Measurements from ENCODE around the gene FCSK. TPM values are rescaled to one million over a fixed set of nuclear protein-coding genes. Genes with fewer than 3 reads are reported as not detected.
"Not testable (repeated sequence)": the region's sequence is repeated elsewhere in the genome, so short reads cannot be mapped to it uniquely, and the experiment has no call there.

FCSK gene
- total RNA-seq (2014; rRNA removed; shearing (Covaris generic)): 8.4 and 10.5 TPM in 2 replicates
- polyA plus RNA-seq (2015; cell fraction: cytosol; rRNA removed): 8.9 and 9.6 TPM in 2 replicates
- 53.8 and 63.2 TPM in 2 replicates for polyA plus RNA-seq (2015; cell fraction: nucleus; rRNA removed)

DNA sequence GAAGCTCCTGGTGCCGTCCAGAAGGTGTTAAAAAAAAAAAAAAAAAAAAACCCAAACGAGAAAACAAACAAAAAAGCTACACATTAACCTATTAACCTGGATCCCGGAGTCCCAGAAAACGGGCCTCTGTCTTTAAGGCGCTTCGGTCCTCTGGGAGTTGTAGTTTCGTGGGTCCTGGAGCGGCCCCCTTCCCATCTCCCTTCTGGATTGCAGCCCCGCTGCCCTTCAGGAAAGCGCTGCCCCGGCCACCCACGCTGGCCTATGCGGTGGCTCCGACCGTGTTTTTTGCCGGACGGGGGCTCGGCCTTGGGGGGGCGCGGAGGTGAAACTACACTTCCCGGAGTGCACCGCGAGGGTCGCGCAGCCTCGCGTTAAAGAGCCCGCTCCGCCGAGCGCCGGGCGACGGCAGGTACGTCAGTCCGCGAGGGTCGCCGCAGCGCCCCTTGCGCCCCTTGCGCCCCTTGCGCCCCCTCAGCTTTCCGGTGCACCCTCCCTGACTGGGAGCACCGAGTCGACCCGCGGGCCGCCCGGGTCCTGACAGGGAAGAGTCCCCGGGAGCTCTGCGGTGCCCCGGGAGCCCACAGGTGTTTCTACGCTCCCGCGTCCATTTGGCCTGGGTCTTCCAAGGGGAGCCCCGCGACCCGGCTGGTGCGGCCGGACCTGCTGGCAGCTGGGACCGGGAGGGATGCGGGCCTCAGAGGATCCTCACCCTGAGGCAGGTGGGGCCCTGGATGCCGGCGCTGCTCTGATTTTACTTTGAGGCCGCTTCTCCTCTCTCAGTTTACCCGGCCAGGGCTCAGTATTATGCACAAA, at the start of gene FCSK:
TSS of gene FCSK (plus strand) at position 374 of the 813 bp plus-strand sequence. CDS start 8,596 bp downstream, outside the sequence.
- in situ Hi-C loops (cut with HindIII; ENCODE audit: low pct_unique_long_range_greater_than_20kb, low sequenced_read_pairs): no loop called here
- DNase-seq (ENCODE audit: low read depth, low spot score): peak; percentile 76

DNA sequence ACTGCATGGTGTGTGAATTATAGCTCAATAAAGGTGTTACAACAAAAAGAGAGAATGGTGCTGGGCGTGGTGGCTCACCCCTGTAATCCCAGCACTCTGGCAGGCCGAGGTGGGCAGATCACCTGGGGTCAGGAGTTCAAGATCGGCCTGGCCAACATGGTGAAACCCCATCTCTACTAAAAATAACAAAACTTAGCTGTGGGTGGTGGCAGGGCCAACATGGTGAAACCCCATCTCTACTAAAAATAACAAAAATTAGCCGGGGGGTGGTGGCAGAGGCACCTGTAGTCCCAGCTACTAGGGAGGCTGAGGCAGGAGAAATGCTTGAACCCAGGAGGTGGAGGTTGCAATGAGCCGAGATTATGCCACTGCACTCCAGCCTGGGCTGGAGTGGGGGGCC, 48.3 kb upstream of the FCSK start:
- in situ Hi-C loops (cut with HindIII; ENCODE audit: low pct_unique_long_range_greater_than_20kb, low sequenced_read_pairs): not testable (repeated sequence)

DNA sequence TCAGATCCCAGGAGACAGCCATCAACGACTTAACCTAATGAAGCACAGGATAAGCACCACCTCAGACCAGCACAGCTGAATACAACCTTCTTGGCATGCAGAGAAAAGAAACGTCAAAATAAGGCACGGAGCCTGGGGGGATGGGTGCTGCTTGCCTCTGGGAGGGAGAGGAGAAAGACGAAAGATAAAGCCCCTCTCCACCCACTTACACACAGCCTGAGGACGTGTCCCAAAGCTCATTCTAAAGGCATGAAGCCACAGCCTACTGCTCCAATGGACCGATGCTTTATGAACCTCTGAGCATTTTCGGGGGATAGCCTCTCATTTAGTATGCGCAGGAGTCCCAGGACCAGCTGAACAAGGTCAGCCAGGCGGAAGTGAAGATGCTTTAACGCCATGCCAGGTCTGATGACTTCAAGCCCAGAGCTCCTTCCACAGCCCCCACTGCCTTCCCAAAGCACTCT, 46.6 kb upstream of the FCSK start:
- no peak for DNase-seq (ENCODE audit: low read depth, low spot score)
- in situ Hi-C loops (cut with HindIII; ENCODE audit: low pct_unique_long_range_greater_than_20kb, low sequenced_read_pairs): no loop called here

More for the DNA sequence above, 48.3 kb upstream of the FCSK start:
- DNase-seq (ENCODE audit: low read depth, low spot score): not testable (repeated sequence)

DNA sequence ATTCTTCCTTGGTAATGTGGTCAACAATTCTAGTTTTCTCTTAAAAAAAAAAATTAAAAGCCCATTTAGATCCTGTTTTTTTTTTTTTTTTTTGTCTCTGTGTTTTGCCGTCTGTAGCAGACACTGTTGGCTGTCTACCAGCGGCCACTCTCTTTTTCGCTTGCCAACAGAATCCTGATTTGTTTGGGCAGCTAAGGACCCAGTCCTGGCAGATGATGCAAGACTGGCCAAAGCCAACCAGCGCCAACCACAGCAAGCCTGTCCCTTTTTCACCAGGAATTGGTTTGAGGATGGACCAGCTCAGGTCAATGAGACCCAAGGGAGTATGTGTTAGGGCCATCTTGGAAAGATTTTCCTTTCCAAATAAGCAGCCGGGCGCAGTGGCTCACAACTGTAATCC, 43.7 kb upstream of the FCSK start:
- in situ Hi-C loops (cut with HindIII; ENCODE audit: low pct_unique_long_range_greater_than_20kb, low sequenced_read_pairs): no loop called here
- no peak for DNase-seq (ENCODE audit: low read depth, low spot score)

DNA sequence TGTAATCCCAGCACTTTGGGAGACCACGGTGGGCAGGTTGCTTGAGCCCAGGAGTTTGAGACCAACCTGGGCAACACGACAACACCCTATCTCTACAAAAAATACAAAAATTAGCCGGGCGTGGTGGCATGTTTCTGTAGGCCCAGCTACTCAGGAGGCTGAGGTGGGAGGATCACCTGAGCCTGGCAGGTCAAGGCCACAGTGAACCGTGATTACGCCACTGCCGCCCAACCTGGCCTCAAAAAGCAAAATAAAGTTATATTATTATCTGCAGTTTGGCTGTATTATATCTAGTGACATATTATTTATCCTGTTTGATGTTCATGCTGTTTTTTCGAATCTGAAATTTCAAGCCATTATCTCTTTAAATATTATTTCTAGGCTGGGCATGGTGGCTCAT, 42.0 kb upstream of the FCSK start:
- no peak for DNase-seq (ENCODE audit: low read depth, low spot score)

DNA sequence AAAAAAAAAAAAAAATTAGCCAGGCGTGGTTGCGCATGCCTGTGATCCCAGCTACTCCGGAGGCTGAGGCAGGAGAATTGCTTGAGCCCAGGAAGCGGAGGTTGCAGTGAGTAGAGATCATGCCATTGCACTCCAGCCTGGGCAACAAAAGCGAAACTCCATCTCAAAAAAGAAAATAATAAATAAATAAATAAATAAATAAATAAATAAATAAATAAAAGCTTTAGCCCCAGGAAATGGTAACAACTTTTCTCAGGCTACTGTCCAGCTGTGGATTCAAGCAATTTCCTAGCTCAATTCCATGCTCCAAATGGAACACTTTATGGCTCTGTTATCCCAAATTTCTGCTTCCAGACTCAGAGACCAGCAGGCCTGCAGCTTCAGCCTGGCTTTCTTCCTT, 40.8 kb upstream of the FCSK start:
- in situ Hi-C loops (cut with HindIII; ENCODE audit: low pct_unique_long_range_greater_than_20kb, low sequenced_read_pairs); DNase-seq (ENCODE audit: low read depth, low spot score): not testable (repeated sequence)

More for the DNA sequence above, 42.0 kb upstream of the FCSK start:
- in situ Hi-C loops (cut with HindIII; ENCODE audit: low pct_unique_long_range_greater_than_20kb, low sequenced_read_pairs): no loop called here

DNA sequence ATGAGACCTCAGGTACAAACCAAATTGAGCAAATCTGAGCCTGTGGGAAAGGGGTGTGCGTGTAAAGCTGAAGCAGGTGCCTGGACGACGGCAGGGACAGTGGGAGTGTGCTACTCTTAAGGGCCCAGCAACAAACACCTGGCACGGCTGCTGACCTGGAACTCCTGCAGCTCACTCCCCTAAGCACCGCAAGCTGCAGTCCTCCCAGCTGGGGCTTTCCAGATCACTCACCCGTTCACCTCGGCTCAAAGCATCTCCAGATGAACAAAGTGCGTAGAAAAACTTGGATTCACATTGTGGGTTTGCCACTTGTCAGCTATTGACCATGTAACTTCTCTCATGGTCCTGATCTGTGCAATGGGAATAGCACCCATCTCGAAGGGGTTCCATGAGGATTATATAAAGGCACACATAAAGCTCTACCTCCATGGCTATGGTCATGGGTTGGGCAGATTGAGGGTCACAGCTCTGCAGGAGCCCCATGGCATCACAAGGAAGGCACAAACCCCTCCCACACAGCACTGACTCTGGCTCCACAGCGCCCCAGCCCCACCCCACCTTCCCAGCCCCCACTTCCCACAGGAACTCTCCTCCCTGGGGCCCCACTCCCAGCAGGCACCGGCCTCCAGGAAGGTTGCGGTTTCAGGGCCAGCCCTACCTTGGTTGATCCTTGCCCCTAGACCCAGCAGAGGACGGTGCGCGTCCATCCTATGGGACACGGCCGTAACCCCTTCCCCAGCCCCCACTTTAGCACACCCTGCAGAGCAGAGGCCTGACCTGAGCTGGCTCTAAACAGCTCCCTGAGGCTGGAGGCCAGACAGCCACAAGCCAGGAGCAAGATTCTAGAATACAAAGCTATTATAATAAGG, 37.4 kb upstream of the FCSK start:
- DNase-seq (ENCODE audit: low read depth, low spot score): no peak
- in situ Hi-C loops (cut with HindIII; ENCODE audit: low pct_unique_long_range_greater_than_20kb, low sequenced_read_pairs): no loop called here

DNA sequence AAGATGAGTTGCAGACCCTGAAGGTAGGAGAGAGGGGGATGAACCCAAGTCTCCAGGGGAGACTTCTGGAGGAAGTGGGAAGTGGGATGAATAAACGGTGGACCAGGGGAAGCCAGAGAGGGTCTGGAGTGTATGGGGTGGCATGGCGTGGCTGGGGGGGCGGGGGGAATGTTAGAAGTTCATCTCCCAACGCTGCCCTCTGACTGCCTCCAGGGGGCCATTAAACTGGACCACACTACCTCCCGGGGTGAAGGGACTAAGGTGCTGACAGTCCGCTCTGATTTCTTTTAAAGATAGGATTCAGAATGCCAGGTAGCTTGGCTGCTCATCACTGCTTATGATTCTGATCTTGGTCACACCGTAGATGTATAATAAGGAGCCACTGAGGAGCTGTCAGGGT, 36.7 kb upstream of the FCSK start:
- in situ Hi-C loops (cut with HindIII; ENCODE audit: low pct_unique_long_range_greater_than_20kb, low sequenced_read_pairs): no loop called here
- no peak for DNase-seq (ENCODE audit: low read depth, low spot score)

DNA sequence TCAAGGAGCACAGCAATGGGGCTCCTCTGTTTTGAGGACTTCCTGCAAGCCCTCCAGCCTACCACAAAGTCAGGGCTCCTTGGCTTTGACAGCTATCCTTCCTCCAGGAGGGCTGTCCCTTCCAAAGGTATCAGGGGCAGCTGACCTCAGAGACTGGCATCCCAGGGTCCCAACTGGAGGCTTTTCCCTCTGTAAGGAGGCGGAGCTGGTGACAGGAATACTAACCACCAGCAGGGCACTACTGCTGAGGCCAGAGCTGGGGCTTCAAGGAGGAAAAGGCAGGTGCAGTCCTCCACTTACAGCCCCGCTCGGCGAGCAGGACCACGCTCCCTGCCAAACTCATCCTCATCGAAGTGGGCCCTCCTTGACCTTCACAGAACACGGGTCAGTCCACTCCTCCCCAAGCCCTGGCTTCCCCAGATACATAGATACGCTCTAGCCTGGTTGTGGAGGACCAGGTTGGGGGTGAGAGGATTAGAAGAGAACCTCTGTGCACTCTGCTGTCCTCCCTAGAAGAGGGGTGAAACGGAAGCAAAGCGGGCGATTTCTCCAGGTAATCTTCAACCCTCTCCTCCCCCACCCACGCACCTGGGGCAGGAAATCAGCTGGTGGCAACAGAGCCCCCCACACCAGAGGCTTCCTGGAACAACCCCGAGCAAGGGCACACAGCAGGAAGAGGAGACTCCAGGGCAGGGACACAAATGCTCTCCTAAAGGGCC, 36.0 kb upstream of the FCSK start:
- in situ Hi-C loops (cut with HindIII; ENCODE audit: low pct_unique_long_range_greater_than_20kb, low sequenced_read_pairs): no loop called here
- DNase-seq (ENCODE audit: low read depth, low spot score): no peak

DNA sequence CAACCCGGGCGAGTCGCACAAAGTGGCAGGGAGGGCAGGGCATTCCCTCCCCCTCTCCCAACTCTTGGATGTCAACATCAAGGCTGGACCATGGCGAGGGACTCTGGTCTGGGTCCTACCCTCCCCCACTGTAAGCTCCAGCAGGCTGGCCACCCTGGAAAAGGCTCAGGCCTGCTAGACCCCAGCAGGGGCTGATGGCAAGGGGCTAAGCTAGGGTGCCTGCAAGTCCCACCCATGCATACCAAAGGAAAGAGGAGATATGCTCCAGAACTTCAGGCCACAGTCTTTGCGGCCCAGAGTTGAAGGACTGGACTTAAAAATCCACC, 35.4 kb upstream of the FCSK start:
- no peak for DNase-seq (ENCODE audit: low read depth, low spot score)
- in situ Hi-C loops (cut with HindIII; ENCODE audit: low pct_unique_long_range_greater_than_20kb, low sequenced_read_pairs): no loop called here

DNA sequence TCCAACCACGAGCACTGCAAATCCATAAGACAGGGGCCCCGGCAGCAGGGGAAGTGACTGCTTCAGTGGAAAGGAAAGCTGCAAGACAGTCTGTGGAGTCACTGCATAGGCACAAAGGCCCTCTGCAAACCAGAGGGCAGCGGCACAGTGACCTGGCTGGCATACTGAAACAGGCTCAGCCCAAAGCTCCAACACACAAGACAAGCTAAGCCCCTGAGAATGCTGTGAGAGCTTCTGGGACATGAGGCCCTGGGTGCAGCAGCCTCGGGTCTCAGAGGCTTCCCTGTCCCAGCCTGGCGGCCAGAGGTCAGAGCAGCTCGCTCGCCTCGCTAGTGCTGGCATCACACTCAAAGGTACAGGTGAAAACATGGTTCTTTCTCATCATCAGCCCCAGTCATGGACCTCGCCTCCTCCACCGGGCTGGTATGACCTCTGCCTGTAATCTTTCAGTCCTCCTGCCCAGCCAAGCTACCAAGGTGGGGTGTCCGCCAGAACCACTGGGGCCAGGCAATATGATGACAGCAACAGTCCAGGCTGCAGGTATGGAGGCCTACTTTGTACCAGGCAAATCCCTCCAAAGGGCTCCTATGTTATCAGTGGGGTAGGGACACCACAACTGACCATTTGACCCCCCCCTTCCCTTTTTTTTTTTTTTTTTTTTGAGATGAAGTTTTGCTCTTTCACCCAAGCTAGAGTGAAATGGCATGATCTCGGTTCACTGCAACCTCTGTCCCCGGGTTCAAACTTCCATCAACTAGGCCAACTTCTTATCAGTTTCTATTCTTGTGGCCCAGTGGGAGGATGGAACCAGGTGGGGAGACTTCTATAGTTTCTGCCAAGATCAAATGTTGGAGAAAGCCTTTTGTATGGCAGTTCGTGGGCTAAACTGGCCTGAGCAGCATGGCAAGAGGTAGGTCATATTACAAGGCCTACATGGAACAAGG, 34.7 kb upstream of the FCSK start:
- DNase-seq (ENCODE audit: low read depth, low spot score): no peak

DNA sequence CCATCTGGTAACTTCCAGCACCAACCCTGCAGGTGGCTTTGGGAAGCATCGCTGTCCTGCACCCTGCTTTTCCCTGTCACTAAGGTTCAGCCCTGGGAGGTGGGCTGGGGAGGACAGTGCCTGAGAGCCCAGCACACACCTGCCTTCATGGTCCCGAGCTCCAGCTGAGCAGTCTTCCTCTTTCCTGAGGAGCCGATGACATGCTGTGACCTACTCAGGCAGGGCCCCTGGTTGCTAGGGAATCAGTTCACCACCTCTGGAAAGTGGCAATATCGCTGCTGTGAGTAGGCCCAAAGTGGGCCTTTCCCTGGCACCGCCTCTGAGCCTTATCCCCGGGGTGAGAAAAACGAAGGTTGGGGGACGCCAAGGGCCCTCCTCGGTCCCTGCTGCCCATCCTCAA, 33.4 kb upstream of the FCSK start:
- in situ Hi-C loops (cut with HindIII; ENCODE audit: low pct_unique_long_range_greater_than_20kb, low sequenced_read_pairs): no loop called here
- no peak for DNase-seq (ENCODE audit: low read depth, low spot score)

More for the DNA sequence above, 34.7 kb upstream of the FCSK start:
- in situ Hi-C loops (cut with HindIII; ENCODE audit: low pct_unique_long_range_greater_than_20kb, low sequenced_read_pairs): no loop called here

DNA sequence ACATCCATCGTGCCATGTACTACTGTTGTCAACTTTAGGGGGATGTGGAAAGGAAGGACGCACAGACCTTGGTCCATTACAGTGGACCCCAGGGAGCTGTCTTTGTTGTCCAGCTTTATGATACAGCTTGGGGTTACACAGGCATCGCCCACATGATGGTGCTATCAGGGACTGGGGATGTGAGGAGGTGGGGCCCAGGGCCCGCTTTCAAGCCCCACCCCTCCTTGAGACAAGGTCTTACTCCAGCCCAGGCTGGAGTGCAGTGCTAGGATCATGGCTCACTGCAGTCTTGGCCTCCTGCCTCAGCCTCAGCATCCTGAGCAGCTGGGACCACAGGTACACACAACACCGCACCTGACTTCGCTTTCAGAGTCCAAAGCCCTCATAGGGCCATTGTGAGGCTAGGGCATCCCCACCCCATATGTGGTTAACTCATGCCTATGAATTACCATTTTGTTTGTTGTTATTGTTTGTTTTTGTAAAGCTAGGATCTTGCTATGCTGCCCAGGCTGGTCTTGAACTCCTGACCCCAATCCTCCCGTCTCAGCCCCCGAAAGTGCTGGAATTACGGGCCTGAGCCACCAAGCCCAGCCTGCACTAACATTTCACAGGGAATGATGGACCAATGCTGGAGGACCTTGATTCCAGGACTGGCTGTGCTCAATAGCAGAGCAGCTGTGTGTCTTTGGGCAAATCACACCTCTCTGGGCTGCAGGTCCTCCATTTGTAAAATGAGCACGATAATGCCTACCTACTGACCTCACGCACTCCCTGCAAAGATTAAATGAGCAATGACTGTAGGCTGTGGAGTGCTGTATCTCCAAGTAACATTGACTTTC, 32.7 kb upstream of the FCSK start:
- DNase-seq (ENCODE audit: low read depth, low spot score): no peak
- in situ Hi-C loops (cut with HindIII; ENCODE audit: low pct_unique_long_range_greater_than_20kb, low sequenced_read_pairs): no loop called here

DNA sequence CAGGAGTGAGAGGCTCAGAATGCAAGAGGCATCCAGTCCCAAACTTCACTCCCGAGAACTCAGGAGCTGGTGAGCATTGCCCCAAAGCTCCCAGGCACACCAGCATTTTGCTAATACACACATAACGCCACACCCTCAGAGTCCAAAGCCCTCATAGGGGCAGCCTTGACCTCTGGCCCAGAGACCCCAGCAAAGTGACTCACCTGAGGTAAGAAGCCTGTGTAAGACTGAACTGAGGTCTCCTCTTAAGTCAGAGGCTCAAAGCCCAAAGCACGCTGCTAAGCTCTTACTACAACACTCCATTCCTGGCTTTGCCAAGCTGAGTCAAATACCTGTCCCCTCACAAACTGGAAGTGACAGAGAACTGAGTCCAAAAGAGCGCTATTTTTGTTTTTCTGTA, 31.9 kb upstream of the FCSK start:
- in situ Hi-C loops (cut with HindIII; ENCODE audit: low pct_unique_long_range_greater_than_20kb, low sequenced_read_pairs): no loop called here
- no peak for DNase-seq (ENCODE audit: low read depth, low spot score)

DNA sequence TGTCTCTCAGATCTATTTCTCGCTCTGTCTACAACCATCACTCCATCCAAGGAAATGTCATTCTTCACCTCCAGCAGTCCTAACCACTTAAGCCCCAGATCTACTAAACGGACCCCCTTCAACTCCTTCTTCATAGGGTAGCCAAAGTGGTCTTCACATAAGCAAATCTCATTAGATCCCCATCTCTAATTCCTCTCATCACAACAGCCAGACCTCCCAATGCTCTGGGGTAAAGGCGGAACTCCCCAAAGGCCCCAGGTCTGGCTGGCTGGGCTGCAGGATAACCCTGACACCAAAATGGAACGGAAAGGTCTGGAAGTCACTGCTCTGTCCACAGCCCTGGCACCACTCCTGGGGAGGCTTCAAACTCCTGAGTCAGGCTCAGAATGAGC, 26.6 kb upstream of the FCSK start:
- in situ Hi-C loops (cut with HindIII; ENCODE audit: low pct_unique_long_range_greater_than_20kb, low sequenced_read_pairs): no loop called here
- no peak for DNase-seq (ENCODE audit: low read depth, low spot score)
